GM10266 (cell line): ENCODE results near the gene FAM210A.

Experiments used
- DNase-seq: peaks from one replicate; pipeline ENCODE4 v3.0.0; 2012; ENCODE audit errors: extremely low spot score
- CTCF ChIP-seq: IDR thresholded peaks from 2 replicates; pipeline ENCODE4 v1.5.1; 2012; ENCODE audit warnings: mild to moderate bottlenecking, low read depth; ENCODE audit not compliant: control insufficient read depth, insufficient read depth; ENCODE audit errors: missing control alignments

The FAM210A gene

DNA sequence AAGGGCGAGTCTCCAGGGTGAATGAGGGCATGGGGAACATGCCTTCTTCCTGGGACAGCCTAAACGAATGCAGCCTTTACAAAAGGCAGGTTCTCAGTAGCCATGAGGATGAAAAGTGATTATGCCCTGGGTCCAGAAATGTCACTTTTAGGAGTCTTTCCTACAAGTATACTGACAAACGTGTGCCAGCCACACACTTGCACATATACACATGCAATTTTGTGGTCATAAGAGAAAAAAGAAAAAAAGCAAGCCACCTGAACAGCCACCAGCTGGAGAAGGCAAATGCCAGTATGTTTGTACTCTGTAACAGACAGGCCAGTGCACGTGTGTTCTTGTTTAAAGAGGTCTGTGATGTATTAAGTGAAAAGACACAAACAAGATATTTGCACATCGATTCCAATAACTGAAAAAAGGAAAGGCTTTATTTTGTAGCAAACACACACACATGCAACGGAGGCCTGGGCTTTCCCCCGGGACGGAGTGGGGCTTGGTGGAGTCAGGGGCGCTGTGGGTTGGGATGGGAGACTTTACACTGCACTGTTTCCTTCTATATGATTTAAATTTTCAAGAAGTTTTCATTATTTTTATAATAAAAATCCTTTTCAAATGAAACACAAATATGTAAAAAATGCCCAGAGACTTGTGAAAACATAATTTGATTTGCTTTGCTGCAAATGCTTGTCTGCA lies 108.4 kb downstream of the FAM210A start:
- DNase-seq, result no peak
- TF ChIP-seq CTCF, result no peak

- DNase-seq, result no peak
- TF ChIP-seq CTCF, result no peak
Observed at GRCh38 chr18:13616525-13617035, 109.8 kb downstream of the FAM210A start.

DNA sequence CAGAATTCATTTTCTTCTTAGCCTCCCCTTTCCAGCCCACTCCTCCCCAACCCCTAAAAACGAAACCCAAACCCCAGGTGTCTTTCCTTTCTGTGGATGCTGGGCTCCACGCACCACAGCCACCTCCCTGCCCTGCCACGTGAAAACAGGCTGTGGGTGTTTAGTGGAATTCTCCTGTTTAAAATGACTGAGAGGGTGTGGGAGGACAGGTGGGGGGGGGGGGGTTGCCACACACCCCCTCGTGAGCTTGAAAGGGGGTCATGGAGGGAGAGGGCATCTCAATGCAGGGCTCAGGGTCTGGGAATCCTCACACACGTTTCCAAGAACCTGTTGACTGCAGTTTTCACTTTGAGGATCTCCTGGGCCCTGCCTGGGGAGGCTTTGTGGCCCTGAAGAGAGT lies 110.3 kb downstream of the FAM210A start:
- no peak for DNase-seq
- TF ChIP-seq CTCF, result no peak

DNA sequence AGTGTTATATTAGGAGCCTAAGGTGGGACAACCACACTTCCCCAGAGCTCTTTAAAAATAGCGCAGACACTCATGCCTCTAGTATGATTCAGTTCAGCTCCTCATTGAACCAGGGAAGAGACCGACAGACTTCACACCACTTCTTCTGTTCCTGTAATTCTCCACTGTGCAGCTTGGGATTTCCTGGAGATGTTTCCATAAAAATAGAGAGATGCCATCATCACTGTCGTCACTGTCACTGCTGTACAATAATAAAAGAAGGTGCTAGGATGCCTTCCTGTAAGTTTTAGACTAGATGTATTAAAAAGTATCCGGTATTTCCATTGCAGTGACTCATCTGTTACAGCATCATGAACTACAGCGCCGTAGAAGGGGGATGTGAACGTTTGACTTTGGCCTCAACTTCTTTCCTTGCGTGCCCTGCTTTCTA lies 110.9 kb downstream of the FAM210A start:
- DNase-seq, result no peak
- TF ChIP-seq CTCF, result no peak

GRCh38 chr18:13614641-13615288 lies 111.6 kb downstream of the FAM210A start:
- TF ChIP-seq CTCF, result no peak

GRCh38 chr18:13613591-13614501 lies 112.5 kb downstream of the FAM210A start:
- no peak for DNase-seq
- TF ChIP-seq CTCF, result no peak

More at GRCh38 chr18:13614641-13615288, 111.6 kb downstream of the FAM210A start:
- DNase-seq, result no peak
